ENCODE data around the gene CCDC194.
A peak's percentile ranks its signal among the peaks of the same experiment; 100 is the strongest.

Gene CCDC194

DNA sequence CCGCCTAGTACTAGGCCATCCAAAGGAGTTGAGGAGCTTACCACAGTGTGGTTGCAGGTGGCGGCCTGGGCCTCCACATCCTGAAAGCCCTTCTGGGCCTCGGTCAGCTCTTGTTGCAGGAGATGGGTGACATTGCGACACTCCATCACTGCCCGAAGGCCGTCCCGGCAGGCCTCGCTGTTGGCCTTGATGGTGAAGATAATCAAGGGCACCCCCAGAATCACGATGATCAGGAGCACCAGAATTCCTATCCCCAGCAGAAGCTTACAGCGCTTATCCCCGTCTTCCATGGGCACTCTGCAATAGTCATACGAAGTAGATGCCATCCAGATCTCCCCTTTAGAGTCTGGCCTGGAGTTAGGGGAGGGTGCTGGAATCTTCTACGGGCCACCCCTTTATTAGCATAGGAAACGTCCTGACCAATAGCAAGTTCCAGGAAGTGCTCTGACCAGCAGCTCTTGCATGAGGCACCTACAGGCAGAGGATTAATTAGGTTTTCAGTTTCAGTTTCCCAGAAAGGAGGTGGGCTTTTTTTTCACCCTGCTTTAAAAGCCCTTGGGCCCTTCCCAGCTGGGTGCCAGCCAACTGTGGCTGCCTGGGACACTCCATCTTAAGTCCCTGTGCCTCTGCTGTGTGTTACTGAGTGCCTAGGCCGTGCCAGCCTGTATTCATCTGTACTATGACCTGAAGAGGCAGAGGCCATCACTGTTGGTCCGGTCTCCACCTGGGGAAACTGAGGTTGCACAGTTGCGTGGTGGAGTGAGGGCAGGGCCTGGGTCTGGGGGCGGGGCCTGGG lies 11.5 kb upstream of the CCDC194 start, which contains the start of gene BST2:
TSS of gene BST2 (minus strand) at position 381 of the 796 bp plus-strand sequence. CDS start at position 326, 55 bp downstream.
- peak; percentile 27 for DNase-seq (ENCODE audit: low read depth)

DNA sequence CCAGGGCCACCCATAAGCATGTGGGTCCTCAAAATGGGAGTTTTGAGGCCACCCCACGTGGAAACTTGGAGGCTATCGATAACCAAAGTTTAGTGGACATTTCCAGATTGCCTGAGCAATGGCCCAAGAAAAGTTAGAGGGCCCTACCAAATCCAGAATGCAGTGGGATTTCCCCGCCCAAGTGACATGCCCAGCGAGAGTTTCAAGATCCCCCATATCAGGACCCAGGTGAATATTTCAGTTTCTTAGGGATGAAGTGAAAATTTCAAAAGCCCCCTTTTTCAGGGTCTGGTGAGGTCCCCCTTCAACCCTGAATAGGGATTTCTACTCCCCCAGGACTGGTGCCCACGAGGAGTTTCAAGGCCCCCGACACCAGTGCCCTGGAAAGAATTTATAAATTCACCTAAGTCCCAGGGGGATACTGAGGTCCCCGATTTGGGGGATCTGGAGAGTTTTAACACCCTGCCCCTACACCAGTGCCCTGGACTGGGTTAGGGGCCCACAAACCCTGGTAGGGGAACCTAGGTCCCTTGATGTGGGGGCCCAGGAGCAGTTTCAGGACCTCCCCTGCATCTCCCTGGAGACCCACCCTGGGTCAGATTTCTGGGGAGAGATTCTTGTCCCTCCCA lies 10.7 kb upstream of the CCDC194 start:
- DNase-seq (ENCODE audit: low read depth): no peak

DNA sequence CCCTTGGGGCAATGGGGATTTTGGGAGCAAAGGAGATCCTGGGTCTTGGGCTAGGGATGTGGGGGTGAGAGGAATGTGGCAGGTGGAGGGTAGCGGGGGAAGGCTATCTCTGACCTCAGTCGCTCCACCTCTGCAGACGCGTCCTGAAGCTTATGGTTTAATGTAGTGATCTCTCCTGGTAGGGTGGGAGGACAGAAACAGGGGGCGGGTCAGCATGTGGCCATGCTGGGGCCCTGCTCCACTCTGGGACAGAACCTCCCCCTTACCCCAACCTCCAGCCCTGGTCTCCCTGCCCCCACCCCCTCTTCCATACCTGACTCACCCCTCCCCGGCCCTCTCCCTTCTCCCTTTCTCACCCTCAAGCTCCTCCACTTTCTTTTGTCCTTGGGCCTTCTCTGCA lies 10.0 kb upstream of the CCDC194 start:
- DNase-seq (ENCODE audit: low read depth): no peak

DNA sequence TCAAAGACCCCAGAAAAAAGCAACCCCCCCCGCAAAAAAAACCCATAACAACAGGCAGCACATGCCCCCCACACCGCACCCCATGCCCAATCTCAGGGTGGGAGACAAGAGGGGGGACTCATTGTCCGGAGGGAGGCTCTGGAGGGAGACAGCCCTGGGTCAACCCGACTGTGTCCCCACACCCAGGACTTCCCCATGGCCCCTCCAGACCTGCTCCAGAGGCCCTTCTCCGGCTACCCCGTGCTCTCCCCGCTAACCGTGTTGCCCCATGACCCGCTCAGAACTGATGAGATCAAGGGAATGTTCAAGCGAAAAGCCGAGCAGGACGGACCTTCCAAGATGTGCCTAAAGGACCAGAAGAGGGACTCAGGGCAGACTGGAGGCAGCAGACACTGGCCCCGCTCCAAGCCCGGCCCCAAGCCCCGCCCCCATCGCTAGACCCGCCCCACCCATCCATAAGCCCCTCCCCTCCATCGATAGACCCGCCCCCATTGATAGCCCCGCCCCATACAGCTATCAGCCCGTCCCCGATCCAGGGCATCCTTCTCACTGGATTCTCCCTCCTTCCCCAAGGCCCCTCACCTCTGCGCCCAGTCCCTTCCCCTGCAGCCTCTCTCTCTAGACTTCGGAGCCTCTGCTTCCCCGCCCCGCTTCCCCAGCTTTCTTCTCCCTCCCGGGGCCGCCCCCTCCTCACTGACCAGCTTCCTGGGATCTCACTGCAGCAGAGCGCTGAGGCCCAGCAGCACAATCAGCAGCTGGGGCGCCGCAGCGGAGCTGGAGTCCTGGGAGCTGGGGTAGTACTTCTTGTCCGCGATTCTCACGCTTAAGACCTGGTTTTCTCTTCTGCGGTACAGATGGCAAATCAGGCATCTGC lies 9.2 kb upstream of the CCDC194 start:
- DNase-seq (ENCODE audit: low read depth): peak; percentile 51

DNA sequence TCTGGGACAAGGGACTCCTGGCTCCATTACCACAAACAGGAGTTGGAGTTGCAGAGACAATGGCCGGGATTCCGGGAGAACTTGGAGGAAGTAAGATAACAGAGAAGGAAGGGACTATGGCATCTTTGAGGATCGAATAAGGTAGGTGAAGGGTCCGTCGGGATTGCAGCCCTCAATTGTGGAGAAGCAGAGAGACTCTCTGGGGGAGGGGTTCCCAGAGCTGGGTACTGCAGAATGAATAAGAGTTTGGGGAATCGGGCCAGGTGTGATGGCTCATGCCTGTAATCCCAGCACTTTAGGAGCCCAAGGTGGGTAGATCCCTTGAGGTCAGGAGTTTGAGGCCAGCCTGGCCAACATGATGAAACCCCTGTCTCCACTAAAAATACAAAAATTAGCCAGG lies 7.6 kb upstream of the CCDC194 start:
- no peak for DNase-seq (ENCODE audit: low read depth)

DNA sequence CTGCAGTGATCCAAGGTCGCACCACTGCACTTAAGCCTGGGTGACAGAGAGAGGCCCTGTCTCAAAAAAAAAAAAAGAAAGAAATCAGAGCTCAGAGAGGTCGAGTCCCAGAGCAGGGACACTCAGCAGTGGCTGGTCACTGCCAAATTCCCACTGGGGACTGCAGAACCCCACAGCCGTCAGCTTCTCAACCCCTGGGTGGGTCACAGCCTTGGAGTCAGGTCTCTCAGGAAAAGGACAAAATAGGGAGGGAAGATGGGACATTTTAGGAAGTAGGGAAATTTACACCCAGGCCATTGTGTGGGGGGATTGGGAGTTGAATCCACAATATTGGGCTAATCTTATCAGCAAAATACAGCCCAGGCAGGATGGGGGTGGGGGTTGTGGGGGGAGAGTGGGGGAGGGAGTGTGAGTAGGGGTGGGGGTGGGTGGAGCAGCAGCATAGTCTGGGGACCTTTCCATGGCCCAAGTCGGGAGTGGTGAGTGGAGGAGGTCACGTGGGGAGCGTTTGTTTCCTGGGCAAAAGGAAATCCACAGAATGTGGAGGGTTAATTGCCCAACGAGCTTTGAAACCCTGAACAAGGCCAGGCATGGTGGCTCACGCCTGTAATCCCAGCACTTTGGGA lies 5.0 kb upstream of the CCDC194 start:
- no peak for DNase-seq (ENCODE audit: low read depth)

DNA sequence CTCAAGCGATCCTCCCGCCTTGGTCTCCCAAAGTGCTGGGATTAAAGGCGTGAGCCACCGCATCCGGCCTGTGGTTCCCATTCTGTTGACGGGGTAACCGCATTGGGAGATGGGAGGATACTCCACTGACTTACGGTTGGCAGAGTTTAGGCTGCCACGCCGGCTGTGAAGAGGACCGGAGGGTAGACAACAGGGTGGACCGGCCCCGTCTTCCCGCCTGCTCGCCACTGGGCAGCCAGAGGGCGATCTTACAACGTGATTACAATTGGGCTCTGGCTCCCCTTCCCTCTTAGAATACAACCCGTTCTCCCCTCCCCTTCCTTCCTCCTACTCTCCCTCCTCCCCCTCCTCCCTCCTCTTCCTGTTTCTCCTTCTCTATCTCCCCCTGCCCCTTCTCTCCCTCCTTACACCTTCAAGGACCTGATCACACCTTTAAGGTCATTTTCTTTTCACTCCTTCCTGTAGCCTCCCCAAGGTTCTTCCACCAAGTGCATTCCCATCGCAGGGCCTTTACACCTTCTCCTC lies 957 bp upstream of the CCDC194 start:
- DNase-seq (ENCODE audit: low read depth): peak; percentile 55

DNA sequence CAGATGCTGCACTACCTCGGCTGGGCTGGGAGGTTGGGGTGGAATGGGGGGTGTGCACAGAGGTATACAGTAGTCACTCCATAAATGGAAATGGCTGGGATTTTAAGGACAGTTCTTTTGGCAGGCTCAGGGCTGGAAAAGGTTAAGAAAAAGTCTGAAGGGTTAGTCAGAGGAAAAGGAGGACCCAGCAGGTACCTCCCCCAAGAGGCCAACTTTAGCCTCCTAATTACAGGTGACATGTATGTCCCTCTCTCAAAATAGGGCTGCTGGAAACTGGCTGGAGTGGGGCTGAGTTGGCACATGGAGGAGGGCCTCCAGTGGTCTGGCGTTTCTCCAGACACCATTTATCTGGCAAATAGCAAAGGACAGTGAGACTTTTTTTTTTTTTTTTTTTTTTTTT lies 994 bp downstream of the CCDC194 start:
- DNase-seq (ENCODE audit: low read depth): no peak

DNA sequence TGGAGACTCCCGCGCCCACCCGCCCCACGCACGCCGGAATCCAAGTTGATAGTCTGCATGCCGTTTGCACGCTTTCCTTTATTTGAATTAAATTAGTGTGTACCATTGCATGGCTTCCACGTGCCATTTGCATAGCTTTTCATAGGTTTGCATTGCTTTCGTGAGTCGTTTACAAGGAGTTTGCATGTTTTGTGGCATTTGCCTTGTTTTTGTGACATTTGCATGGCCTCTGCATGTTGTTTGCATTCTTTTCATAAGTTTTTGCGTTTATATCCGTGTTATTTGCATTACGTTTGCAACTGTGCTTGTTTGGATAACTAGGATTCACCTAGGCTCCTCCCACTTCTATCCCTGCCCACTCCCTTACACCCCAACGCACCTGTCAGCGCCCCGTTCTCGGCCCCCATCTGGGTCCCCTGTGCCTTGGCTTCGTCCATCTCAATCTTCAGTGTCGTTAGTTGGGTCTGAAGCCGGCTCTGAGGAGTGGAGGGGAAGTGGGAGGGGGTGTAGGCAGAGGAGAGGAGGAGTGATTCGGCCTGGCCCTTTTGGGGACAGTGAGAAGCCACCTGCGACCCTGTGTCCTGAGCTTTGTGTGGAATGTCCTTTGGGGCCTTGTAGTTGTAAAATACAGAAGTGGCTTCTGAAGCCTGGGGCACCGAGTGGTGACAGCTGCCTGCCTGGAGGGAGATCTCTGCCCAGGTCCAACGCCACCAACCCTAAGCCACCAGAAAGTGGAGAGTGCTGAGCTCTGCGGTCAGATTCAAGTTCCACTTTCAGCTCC lies 2.4 kb downstream of the CCDC194 start:
- DNase-seq (ENCODE audit: low read depth): no peak

DNA sequence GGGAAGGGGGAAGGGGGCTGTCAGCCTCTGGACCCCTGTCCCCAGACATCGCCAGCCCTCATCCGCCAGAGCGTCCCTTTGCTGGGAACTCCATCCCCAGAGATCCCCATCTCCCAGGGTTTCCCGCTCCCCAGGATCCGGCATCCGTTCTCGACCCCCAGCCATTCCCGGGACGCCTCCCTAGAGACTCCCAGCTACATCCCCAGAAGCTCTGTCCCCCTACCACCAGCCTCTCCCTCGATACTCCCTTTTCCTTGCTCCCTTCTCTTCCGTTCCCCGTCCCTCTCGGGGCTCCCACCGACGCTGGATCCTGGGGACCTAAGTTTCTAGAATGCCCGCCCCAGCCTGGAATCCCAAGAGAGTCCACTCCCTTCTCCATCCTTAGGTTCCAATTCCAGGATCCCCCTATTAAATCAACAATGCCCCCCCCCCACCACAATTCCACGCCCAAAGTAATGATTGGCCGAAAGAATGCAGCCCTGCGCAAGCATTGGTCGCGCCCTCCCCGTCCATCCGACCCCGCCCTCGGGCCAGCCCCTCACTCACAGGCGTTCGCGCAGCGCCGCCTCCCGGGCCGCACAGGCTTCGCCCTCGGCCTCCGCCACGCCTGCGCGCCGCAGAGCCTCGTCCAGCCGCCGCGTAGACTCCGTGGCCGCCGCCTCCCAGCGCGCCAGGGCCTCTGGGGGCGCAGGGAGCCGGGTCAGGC lies 3.2 kb downstream of the CCDC194 start:
- peak; percentile 84 for DNase-seq (ENCODE audit: low read depth)

DNA sequence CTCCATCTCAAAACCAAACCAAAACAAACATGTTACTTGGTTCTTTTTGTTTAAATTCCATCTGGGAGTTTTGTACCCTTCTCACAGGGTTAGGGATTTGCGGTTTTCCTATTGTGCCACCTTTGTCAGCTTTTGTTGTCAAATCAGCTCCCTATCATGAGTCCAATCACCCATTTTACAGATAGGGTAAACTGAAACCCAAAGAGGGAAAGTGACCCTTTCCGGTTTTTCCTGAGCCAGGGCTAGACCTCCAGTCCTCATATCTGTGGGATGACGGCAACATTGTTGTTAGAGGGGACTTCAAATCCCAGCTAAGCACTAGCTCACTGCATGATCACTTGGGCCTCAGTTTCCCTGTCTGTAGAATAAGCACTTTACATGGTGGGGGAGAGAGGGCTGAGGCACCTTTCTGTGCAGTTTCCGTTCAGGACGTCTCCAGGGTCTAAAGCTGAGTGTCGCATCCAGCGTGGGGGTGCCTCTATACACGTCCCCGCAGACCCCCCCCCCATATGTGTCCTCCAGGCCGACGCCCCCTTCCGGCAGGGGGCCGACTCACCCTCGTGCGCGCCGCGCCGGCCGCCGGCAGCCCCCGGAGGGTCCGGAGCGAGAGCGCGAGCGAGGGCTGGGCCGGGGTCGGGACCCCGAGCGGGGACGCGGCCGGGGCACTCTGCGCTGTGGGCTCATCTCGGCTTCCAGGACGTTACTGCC lies 3.9 kb downstream of the CCDC194 start:
- no peak for DNase-seq (ENCODE audit: low read depth)

DNA sequence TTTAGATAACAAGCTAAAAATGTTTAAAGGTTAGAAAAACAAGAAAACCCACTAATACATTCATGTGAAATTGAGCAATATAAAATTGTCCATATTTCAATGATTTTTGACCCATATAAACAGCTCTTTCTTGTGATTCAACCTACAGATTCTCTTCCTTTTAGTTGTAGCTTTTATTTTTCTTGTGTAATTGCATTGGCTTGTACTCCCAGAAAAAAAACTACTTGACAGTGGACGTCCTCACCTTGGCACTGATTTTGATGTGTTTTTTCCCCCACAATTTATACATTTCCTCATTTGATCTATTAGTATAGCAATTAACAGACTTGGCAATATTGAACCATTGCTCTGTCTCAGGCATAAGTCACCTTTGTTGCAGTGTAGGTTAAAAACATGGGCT lies 4.7 kb downstream of the CCDC194 start:
- DNase-seq (ENCODE audit: low read depth): no peak

DNA sequence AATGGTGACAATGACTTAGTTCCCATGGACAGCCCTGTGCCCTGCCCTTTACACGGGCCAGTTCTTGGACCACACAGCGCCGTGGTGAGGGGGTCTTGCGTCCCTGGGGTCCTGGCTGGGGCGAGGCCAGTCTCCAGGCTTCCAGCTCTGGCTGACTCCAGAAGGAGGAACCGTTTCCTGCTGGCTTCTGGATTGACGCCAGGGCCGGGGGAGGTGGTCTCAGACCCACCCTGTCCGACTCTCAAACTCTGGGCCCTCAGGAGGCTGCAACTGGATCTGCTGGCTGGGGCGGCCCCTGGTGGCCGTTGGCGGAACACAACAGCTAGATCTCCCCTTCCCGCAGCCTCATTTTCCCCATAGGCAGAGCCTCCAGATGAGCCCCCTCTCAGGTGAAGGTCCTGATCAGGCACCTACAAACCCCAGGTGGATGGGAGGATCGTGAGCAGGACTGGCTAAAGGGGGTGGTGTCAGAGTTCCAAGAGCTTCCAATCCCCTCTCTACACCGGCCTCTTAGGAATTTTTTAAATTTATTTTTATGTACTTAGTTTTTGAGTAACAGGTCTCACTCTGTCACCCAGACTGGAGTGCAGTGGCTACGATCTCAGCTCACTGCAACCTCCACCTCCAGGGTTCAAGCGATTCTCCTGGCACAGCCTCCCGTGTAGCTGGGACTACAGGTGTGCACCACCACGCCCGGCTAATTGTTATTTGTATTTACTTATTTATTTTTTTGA lies 8.0 kb downstream of the CCDC194 start:
- DNase-seq (ENCODE audit: low read depth): peak; percentile 58

DNA sequence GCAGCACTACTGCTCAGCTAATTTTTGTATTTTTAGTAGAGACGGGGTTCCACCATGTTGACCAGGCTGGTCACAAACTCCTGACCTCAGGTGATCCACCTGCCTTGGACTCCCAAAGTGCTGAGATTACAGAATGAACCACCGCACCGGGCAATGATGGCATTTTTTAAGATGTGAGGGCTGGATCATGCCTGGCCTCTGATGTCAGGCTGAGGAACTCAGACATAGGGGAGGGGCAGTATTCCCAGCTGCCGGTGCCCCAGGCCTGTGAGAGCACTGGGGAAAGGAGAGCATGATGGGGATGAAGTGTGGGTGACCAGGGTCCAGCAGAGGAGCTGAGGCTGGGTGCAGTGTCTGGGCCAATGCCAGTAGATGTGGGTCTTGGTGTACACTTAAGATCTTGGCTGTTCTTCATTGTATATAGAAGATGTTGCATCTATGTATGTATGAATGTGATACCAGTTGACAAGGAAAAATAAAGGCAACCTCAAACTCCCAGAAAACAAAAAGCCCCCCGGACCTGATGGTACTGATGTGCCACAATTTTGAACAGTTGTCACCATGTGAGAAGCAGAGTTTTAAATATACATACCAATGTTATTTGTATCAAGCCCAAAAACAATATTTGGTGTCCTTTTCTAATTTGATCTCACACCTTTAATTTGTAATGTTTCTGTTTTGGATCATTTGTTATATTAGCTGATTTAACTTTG lies 13.4 kb downstream of the CCDC194 start:
- no peak for DNase-seq (ENCODE audit: low read depth)

DNA sequence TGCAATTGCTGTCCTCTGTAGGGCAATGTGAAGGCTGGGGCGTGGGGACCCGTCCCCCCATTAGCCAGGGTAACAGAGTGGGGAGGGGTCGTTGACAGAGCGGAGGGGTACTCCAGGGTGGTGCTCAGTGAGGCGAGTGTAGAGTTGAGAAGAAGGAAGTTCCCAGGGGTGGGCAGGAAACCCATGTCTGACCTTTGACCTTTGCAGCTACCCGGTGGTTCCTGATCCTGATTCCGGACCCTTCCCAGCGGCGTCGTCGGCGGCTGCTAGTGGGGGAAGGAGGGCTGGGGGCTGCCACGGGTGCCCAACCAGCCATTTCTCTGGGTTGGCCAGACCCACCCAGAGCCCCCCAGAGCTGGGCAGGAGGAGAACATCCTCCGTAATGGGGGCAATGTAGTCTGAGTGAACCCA lies 14.8 kb downstream of the CCDC194 start:
- DNase-seq (ENCODE audit: low read depth): no peak

DNA sequence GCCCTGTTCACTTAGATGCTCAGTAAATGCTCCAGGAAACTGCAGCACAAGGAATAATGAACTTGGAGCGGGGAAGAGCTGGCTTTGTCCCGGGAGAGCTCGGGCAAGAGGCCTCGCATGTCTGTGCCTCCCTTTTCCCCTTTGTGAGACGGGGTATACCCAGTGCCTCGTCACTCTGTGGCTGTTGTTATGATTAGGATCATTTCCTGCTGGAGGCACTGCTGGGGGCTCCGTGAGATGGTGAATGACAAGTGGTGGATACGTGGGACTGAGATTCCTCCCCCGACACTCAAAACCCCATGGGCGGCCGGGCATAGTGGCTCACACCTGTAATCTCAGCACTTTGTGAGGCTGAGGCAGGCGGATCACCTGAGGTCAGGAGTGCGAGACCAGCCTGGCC lies 15.7 kb downstream of the CCDC194 start:
- no peak for DNase-seq (ENCODE audit: low read depth)

DNA sequence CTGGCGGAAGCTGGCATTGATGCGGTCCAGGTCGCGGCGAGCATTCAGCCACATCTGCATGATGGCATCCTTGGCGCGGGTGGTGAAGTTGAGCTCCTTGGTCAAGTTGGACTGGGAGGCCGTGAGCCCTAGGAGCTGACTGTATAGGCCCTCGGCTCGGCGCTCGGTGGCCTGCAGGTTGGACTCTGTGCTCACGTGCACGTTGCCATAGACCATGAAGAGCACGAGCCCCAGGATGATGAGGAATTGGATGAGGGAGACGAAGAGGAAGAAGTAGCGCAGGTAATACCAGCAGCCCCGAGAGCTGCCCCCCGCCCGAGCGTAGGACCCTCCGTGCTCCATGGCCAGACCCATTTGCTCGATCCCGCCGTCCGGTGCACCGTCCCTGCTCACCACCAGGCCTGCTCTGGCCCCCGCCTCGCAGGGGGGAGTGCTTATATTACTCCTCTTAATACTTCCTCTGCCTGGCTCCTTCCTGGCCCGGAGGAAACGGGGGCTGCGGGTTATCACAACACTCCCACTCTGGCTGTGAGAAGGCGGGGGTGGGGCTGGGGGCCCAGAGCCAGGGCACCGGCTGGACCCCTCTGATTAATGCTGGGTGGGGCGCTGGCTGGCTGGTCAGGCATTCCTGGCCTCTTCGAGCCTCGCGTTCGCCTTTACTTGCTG lies 16.9 kb downstream of the CCDC194 start, which contains the start of gene PLVAP:
TSS of gene PLVAP (minus strand) at position 408 of the 666 bp plus-strand sequence. CDS start at position 354, 54 bp downstream.
- DNase-seq (ENCODE audit: low read depth): no peak
